Kidney capillary endothelial cell (primary cell): ENCODE data around the gene RBM4B.

Source experiments
- DNase-seq: peaks from one replicate; pipeline ENCODE4 v3.0.0-alpha.2; 2018; ENCODE audit warnings: low spot score

The RBM4B gene

GRCh38 chr11:66686801-66687750 is 9.4 kb upstream of the RBM4B start:
- DNase-seq, result no peak

DNA sequence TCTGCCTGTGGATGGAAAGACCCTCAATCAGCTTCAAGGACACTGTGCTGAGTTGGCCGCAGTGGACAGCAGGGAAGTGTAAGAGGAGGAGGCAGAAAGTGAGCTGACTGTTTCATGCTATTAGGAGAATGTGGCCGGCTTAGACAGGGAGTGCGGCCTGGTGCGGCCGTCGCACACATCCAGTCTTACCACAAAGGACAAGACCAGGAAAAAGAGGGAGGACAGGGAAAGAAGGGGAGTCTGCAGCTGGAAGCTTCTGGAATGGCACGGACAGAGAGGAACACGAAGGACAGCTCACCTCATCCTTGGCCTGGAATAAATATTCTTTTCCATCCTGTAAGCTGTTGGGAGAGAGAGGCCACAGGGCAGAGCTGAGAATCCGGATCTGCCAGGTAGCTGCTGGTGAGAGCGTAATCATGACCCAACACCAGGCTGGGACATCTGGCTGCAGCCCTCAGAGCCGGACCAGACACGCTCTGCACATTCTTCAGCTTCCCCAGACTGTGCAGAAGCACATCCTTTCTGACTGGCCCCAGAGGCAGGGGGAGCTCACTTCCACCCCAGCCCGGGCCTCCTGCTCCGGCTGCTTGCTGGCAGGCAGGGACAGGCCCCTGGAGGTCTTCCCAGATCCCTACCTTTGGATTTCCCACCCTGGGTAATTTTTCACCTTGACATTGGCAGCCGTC is 8.6 kb upstream of the RBM4B start:
- DNase-seq, result no peak

GRCh38 chr11:66685276-66686099 is 7.8 kb upstream of the RBM4B start:
- no peak for DNase-seq

GRCh38 chr11:66684635-66685034 is 6.9 kb upstream of the RBM4B start:
- no peak for DNase-seq

DNA sequence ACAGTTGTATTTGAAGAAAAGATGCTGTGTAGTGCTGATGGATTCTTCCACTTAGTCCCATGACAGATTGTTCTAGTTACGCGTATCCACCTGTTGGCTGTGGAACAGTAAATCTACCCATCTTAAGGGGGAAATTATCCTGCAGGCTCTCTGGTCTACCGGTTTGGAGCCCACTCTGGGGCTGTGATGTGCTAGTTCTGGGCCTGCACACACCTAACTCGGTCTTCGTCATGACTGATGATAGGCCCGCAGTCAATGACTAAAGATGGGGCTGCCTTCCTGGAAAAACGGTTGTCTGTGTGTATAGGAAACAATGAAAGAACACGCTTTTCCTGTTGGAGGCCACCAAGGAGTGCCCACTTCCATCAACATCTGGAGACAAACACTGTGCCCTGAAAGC is 6.2 kb upstream of the RBM4B start:
- DNase-seq, result no peak

DNA sequence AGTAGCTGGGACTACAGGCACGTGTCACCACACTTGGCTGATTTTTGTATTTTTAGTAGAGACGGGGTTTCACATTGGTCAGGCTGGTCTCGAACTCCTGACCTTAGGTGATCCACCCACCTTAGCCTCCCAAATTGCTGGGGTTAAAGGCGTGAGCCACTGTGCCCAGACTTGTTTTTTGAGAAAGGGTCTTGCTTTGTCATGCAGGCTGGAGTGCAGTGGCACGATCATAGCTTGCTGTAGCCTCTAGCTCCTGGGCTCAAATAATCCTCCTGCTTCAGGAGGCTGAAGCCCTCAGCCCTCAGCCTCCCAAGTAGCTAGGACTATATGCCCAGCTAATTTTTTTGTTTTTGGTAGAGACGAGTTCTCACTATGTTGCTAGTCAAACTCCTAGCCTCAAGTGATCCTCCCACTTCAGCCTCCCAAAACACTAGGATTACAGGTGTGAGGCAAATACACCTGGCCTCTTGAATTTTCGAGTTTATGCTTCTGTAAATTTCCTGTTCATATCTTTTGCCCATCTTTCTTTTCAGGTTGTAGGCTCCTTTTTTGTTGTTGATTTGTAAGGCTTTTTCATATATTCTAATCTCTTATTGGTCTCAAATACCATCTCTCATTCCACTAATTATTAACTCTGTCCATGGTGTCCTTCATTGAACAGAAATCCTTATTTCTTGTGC is 3.4 kb upstream of the RBM4B start:
- DNase-seq, result no peak

DNA sequence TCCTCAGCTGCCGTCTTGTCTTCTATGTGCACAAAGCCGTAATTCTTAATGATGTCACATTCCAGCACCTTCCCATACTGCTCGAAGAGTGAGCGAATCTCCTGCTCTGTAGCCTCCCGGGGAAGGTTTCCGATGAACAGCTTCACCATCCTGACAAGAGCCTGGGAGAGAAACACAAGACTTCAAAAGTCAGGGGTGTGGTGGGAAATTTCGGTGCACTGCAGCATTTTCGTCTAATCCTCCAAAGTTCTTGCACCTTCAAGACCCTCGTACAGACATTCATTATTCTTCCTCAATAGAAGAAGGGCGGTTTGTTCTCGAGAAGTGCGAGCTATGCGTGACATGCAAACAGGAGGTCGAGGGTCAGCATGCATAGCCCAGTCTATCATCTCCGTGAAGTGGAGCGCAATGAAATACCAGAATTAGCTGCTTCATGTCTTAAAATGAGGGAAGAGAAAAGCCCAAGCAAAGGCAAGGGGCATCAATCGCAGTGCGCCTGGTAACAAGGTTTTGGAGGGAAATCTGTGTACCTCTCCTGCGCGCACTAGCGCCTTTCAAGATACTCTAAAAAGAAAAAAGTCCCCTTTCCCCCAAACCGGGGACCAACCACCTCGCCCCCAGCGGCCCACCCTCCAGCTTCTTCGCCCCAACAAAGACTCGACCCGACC is 622 bp downstream of the RBM4B start:
- DNase-seq, result peak; percentile 4

DNA sequence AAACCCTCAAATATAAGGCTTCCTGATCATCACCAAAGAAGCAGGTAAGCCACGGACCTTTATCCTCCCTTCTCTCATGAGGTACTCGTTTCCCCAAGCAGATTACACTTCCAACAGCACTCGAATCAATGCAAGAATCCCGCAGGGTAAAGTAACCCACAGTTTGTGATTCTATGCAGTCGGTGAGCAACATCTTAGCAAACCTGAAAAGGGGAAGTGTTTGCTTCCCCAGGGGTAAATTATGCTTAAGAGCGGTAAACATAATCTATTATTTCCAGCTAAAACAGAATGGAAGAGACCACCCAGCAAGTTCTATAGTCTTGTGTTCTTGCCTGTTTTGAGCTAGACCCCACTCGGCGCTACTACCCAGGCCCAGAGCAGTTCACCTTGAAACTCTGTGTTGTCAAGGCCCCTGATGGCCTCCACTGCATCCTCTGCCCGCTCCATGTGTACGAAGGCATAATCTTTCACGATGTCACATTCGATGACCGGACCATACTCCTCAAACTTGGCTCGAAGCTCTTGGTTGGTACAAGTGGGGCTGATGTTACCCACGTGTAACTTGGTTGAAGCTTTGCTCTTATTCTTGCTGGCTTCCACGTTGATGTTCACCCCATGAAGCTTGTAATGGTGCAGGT is 1.3 kb downstream of the RBM4B start:
- no peak for DNase-seq

DNA sequence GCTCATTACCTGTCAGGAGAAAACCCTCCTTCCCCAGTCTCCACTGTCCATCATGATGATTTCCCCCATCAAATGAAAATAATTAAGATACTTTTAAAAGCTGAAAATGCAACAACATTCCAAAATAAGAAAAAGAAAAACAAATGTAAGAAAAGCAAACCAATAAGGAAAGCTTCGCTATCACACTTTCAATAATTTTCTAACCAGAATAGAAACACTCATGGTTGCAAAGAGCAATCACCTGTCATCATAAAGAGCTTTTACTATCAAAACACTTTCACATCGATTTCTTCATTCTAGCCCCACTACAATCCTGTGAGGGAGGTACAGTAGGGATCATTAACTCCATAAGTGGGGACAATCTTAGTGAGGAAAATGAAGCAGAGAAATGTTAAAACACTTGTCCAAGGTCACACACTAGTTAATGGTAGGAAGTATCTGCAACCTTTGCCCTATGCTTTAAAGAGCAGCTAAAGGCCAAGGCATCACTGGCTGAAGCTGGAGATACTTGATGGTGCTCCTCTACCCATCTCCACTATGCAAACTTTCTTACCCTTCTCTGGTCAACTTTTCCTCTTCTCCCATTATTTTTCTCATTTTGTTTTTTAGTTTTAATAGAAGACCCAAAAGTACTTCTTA is 2.6 kb downstream of the RBM4B start:
- no peak for DNase-seq

- DNase-seq, result no peak
Observed at GRCh38 chr11:66670816-66671215, 6.9 kb downstream of the RBM4B start.

DNA sequence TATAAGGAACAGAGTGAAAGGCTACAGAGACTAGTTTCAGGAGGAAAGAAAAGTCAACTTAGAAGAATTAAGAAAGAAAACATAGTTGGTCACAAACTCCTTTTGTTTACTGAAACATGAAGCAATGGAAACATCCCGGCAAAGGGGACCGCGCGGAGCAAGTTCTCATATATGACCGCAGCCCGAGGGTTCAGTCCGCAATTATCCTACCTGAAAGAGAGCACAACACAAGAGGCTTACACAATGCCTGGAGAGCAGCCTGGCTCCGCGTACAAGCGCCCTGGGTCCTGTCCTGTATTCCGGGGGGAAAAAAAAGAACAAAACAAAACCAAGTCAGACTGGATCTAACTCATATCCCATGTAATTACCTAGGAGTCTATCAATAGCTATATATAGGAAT is 12.3 kb downstream of the RBM4B start:
- DNase-seq, result no peak

- no peak for DNase-seq
Observed at GRCh38 chr11:66663741-66664296, 13.9 kb downstream of the RBM4B start.

- no peak for DNase-seq
Observed at GRCh38 chr11:66659763-66660162, 17.9 kb downstream of the RBM4B start.

GRCh38 chr11:66653123-66653522 is 24.6 kb downstream of the RBM4B start:
- DNase-seq, result no peak

GRCh38 chr11:66652651-66653050 is 25.0 kb downstream of the RBM4B start:
- no peak for DNase-seq

DNA sequence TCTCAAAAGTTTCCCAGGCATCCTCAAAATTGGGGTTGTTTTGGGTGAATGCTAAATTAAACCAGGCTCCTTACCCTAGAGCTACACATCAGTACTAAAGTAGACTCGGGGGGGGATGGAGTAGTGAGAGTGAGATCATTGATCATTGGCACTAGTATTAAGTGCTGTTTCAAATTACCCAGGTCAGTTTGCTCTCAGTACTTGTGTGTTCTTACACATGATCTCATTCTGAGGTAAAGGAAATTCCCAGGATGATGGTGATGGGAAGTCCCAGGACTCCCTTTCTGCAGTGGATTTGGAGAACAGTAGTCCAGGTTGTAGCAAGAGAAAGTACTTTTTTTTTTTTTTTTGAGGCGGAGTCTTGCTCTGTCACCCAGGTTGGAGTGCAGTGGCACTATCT is 26.7 kb downstream of the RBM4B start:
- DNase-seq, result no peak

- no peak for DNase-seq
Observed at GRCh38 chr11:66649903-66650302, 27.8 kb downstream of the RBM4B start.

GRCh38 chr11:66646828-66647227 is 30.9 kb downstream of the RBM4B start:
- no peak for DNase-seq

DNA sequence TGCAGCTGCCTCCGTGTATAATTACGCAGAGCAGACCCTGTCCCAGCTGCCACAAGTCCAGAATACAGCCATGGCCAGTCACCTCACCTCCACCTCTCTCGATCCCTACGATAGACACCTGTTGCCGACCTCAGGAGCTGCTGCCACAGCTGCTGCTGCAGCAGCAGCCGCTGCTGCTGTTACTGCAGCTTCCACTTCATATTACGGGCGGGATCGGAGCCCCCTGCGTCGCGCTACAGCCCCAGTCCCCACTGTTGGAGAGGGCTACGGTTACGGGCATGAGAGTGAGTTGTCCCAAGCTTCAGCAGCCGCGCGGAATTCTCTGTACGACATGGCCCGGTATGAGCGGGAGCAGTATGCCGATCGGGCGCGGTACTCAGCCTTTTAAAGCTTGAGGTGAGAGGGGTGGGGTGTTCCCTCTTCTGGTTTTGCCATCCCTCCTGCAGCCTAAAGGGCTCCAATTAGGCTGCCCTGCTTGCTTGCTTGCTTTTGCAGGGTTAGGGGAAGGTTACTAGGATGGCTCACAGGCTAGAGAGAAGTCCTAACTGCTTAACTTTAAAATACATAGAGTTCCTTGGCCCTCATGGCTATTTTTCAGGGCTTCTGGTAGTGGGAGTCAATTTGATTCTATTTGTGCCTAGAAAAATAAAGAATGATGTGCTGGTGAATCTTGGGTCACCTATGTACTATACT is 33.8 kb downstream of the RBM4B start:
- no peak for DNase-seq
